GM18951 (cell line): ENCODE measurements around the gene NOL4L.
"Not testable (repeated sequence)": the region's sequence is repeated elsewhere in the genome, so short reads cannot be mapped to it uniquely, and the experiment has no call there.

Experiments
- POLR2A ChIP-seq: IDR thresholded peaks from 4 replicates; pipeline ENCODE4 v1.6.1; 2011; ENCODE audit warnings: mild to moderate bottlenecking; ENCODE audit not compliant: insufficient read length, insufficient read depth; ENCODE audit errors: extremely low read depth
- in situ Hi-C: fragments of 300-500 bp; cut with MboI; formaldehyde crosslinking; loops from one replicate; pipeline ENCODE4 v1.12.0; 2022; ENCODE audit warnings: low sequenced_read_pairs, mixed read lengths, inconsistent platforms; ENCODE audit not compliant: unreplicated experiment

NOL4L gene

DNA sequence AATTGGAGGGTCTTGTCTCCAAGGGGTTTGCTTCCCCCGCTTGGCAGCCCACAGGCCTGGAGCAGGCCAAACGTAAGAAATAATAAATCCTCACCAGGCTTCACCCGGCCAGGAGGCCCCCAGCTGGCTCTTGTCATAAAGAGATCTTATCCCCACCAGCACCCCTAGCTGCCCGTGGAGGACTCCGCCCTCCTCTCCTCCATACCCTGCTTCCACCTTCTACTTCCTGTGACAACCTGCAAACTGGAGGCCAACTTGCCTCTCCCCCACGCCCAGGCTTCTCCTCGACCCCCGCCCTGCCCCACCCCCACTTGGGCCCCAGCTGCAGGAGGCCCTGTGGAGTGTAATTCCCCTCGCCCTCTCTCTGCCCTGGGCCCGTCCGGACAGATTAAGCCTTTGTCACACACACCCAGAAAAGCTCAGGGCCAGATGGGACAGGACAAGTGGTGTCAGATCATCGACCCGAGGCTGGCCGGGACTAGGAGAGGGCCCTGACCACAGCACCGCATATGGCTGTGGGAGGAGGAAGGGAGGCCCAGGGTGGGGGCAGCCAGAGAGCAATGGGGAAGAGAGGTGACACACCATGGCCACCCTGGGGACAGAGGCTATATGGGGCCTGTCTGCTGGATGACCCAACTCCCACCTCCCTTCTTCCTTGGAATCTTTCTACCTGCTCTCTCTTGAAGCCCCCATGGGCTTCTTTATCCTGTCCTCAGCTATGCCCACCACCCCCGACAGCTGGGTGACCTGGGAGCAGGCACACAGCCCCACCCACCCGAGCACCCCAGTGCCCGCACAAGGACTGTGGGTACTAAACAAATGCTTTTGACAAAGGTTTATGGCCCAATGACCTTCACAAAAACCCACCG, 3.9 kb downstream of the NOL4L start:
- in situ Hi-C loops, result no loop called here
- no peak for TF ChIP-seq POLR2A

GRCh38 chr20:32580219-32580969, 4.7 kb downstream of the NOL4L start:
- in situ Hi-C loops, result no loop called here
- TF ChIP-seq POLR2A, result no peak

- TF ChIP-seq POLR2A, result no peak
- in situ Hi-C loops, result no loop called here
Observed at GRCh38 chr20:32578840-32579390, 6.2 kb downstream of the NOL4L start.

GRCh38 chr20:32578062-32578461, 7.1 kb downstream of the NOL4L start:
- in situ Hi-C loops, result not testable (repeated sequence)

GRCh38 chr20:32577657-32578056, 7.5 kb downstream of the NOL4L start:
- no peak for TF ChIP-seq POLR2A
- in situ Hi-C loops, result no loop called here

DNA sequence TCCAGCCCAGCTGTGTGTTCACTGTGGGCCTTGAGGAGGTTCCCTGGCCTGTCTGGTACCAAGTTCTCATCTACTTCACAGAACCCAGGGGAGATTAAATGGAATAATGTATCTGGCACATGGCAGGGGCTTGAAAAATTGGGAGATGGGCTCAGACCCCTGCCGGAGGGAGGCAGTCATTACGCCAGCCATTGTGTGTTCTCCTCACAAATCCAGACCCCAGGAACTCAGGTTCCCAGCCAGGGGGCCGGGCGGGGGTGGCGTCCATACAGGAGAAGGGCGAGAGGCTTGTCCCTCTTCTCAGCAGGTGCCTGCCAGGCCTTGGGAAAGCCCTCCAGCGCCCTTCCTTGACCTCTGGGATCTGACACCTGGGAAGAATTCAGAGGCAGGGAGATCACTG, 8.1 kb downstream of the NOL4L start:
- TF ChIP-seq POLR2A, result no peak

DNA sequence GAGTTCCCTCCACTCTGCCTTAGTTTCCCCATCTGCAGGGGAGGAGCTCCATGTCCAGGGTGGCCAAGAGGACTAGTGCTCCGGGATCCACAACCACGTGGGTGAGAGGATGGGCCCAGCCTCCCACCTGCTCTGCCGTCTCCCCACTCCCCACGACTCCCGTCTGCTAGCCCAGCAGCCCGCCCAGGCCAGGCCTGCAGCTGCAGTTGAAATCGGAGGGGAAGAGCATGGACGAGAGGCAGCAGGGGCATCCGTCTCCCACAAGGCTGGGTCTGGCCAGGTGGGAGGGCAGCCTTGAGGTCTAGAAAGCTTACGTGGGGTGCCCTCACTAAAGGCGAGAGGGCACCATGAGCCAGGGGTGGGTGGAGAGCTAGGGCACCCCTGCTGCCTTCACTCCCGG, 8.6 kb downstream of the NOL4L start:
- TF ChIP-seq POLR2A, result no peak
- in situ Hi-C loops, result no loop called here

More for the DNA sequence above, 8.1 kb downstream of the NOL4L start:
- in situ Hi-C loops, result no loop called here

- in situ Hi-C loops, result no loop called here
Observed at GRCh38 chr20:32575805-32576204, 9.3 kb downstream of the NOL4L start.

DNA sequence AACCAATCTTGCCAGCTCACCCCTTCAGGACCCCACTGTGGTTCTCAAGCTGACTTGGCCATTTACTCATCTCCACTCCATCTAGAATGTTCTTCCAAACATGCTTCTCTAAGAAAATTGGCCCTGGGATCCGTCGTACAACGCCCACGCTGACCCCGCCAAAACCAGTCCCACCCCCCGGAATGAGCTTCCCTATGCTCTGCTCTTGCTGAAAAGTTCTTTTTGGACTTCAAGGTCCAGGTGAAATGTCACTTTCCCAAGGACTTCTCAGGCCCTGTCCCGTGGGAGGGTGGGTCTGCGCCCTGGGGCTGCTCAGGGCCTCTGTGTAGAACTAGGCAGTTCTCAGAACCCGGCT, 9.9 kb downstream of the NOL4L start:
- TF ChIP-seq POLR2A, result no peak
- in situ Hi-C loops, result no loop called here

More at GRCh38 chr20:32575805-32576204, 9.3 kb downstream of the NOL4L start:
- TF ChIP-seq POLR2A, result no peak

DNA sequence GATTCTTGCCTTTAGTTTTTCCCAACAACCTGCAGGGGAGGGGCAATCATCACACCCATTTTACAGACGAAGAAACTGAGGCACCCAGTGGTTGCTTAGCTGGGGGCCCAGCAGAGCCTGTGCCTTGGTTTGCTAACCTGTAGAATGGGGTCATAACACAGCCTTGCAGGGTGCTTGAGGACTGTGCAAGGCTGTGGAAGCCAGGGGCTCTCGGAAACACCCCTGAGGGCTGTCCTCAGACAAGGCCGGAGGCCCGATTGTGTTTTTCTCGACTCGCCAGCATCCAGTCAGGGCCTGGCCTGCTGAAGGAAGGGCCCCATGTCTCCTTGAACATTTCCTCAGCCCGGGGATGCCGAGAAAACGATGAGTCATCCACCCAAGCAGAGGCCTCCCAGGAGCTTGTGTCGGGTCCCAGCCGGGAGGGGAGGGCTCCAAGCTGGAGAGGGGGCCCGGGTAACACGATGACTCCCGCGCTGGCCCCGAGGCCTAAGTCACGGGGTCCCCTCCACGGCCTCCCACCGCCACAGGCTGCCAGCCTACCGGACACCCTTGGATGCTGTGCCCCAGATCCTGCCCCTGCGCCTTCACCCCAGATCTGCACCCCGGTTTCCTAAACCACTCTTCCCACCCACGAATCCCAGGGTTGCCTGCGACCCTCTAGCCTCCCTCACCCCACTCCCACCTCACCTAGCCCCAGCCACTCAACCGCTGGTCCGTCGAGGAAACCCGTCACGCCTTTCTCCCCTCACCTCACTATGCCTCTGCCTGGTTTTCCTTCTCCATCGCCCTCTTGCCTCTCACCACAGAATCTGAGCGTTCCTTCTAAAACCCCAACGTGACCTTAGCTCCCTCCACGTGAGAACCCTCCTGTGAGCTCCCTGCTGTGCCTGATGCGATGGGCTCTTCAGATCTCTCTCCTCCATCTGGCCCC, 10.6 kb downstream of the NOL4L start:
- in situ Hi-C loops, result no loop called here
- no peak for TF ChIP-seq POLR2A

GRCh38 chr20:32573167-32573851, 11.8 kb downstream of the NOL4L start:
- in situ Hi-C loops, result no loop called here
- TF ChIP-seq POLR2A, result no peak

- in situ Hi-C loops, result no loop called here
- no peak for TF ChIP-seq POLR2A
Observed at GRCh38 chr20:32572271-32572968, 12.7 kb downstream of the NOL4L start.
